ENCODE measurements around the gene NEK7. TPM values are rescaled to one million over a fixed set of nuclear protein-coding genes. Genes with fewer than 3 reads are reported as not detected.

NEK7 gene
- total and polyA plus RNA-seq, 2 donors (not counting 1 experiment from before 2014, with no cell fraction given): 8.1 to 75.4 TPM

DNA sequence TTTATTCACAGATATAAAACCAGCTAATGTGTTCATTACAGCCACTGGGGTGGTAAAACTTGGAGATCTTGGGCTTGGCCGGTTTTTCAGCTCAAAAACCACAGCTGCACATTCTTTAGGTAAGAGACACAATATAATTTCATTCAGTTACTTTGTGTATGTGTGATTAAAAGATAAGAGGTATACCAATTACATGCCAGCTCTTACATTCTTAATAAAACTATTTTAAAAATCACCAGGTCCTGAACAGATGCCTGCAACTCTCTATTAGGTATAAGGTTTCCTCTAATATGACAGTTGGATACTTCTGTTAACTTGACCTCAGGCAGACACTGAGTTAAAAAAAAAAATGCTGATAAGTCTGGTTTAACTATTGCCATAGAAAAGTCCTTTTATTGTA is 122.1 kb downstream of the NEK7 start:
- intact Hi-C loops (cut with micrococcal nuclease): no loop called here
- Histone ChIP-seq H3K79me2 (ENCODE audit: control insufficient read depth, insufficient read depth, low read length) (peaks cover 2% of the 10 kb centered on the region), H4K20me1 (ENCODE audit: control insufficient read depth, insufficient read depth, low read length, poor library complexity, severe bottlenecking) (peaks cover 5% of the 10 kb centered on the region), H3K4me1 (ENCODE audit: control insufficient read depth in 2 of 2, insufficient read depth in 2 of 2, low read length in 2 of 2) (no peaks in the 10 kb centered on the region), H3K36me3 (replicated peaks in 1 of 2; ENCODE audit: control extremely low read depth in 1 of 2, control insufficient read depth in 1 of 2, extremely low read depth in 1 of 2, insufficient read depth in 2 of 2, low read length in 1 of 2) (peaks cover 4 to 6% of the 10 kb centered on the region in 2 experiments), H2AFZ (ENCODE audit: insufficient read depth, low read depth, low read length, poor library complexity, severe bottlenecking) (no peak overlapping the region), H3K9ac (ENCODE audit: low read length) (no peak overlapping the region), H3K9me3 (ENCODE audit: control extremely low read depth in 1 of 3, control insufficient read depth in 2 of 3, insufficient read depth in 1 of 3, low read length in 2 of 3) (no peaks in the 10 kb centered on the region), H3K4me2 (replicated peaks; ENCODE audit: low read depth, low read length, poor library complexity, severe bottlenecking) (no peak overlapping the region), H3K27me3 (replicated peaks in 1 of 4; ENCODE audit: control extremely low read depth in 1 of 4, control insufficient read depth in 3 of 4, insufficient read depth in 4 of 4, low read length in 3 of 4) (no peaks in the 10 kb centered on the region), H3K4me3 (ENCODE audit: control extremely low read depth in 1 of 5, extremely low read depth in 1 of 5, insufficient read depth in 1 of 5, low read depth in 2 of 5, low read length in 4 of 5) (no peak overlapping the region), H3K27ac (ENCODE audit: low read length in 2 of 2) (no peak overlapping the region)
- POLR2A ChIA-PET: no interaction called here
- H3K27ac Mint-ChIP-seq: no peak overlapping the region
- no peak for DNase-seq
- H3K9me3 Mint-ChIP-seq (ENCODE audit: insufficient read depth): no peaks in the 10 kb centered on the region
- no peaks in the 10 kb centered on the region for H3K27me3 Mint-ChIP-seq
- CTCF ChIA-PET: no interaction called here
- H3K4me1 Mint-ChIP-seq: no peaks in the 10 kb centered on the region
- no peak overlapping the region for H3K4me3 Mint-ChIP-seq
- ATAC-seq (ENCODE audit: low read depth): no peak
- WGBS (ENCODE audit: insufficient coverage): no CpG with 5 or more reads among the region's 1 CpG
- TF ChIP-seq, protein P1, sequence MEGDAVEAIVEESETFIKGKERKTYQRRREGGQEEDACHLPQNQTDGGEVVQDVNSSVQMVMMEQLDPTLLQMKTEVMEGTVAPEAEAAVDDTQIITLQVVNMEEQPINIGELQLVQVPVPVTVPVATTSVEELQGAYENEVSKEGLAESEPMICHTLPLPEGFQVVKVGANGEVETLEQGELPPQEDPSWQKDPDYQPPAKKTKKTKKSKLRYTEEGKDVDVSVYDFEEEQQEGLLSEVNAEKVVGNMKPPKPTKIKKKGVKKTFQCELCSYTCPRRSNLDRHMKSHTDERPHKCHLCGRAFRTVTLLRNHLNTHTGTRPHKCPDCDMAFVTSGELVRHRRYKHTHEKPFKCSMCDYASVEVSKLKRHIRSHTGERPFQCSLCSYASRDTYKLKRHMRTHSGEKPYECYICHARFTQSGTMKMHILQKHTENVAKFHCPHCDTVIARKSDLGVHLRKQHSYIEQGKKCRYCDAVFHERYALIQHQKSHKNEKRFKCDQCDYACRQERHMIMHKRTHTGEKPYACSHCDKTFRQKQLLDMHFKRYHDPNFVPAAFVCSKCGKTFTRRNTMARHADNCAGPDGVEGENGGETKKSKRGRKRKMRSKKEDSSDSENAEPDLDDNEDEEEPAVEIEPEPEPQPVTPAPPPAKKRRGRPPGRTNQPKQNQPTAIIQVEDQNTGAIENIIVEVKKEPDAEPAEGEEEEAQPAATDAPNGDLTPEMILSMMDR (IDR thresholded peaks at IDR 0.05): no peak
- TF ChIP-seq EZH2 (IDR thresholded peaks at IDR 0.05; ENCODE audit: borderline replicate concordance, insufficient read depth, low read depth, low read length, poor library complexity, severe bottlenecking): no peak

DNA sequence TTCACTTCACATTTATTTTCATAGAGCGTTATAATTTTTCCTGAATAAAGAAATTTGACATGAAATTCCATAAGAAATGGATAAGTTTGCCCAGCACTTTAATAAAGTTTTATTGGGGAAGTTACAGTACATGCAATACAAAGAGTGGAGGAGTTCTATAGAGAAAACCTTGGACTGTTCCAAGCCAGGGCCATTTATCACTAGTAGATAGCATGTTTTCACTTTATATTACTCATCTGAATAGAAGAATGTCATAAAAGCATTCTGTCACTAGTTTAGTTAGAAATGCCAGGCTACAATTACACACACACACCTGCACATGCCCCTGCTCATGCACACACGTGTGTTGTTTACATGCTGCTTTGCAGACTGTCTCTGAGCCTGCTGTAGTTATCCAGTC is 123.3 kb downstream of the NEK7 start:
- ChIA-PET POLR2A (no interaction called here), CTCF (no interaction called here)
- ATAC-seq (ENCODE audit: low read depth): no peak
- WGBS (ENCODE audit: insufficient coverage): 100% methylated on average over 1 of the region's 2 CpGs
- no peak for DNase-seq
- H3K9me3 ChIP-seq (ENCODE audit: control extremely low read depth in 1 of 3, control insufficient read depth in 2 of 3, insufficient read depth in 1 of 3, low read length in 2 of 3): no peaks in the 10 kb centered on the region
- TF ChIP-seq, protein P1 (IDR thresholded peaks at IDR 0.05): no peak
- no peak for TF ChIP-seq EZH2 (IDR thresholded peaks at IDR 0.05; ENCODE audit: borderline replicate concordance, insufficient read depth, low read depth, low read length, poor library complexity, severe bottlenecking)
- H3K9ac ChIP-seq (ENCODE audit: low read length): no peak overlapping the region
- H4K20me1 ChIP-seq (ENCODE audit: control insufficient read depth, insufficient read depth, low read length, poor library complexity, severe bottlenecking): peaks cover 5% of the 10 kb centered on the region
- Mint-ChIP-seq H3K4me1 (no peaks in the 10 kb centered on the region), H3K4me3 (no peak overlapping the region), H3K27ac (no peak overlapping the region), H3K27me3 (no peaks in the 10 kb centered on the region), H3K9me3 (ENCODE audit: insufficient read depth) (no peaks in the 10 kb centered on the region)
- H3K27me3 ChIP-seq (replicated peaks in 1 of 4; ENCODE audit: control extremely low read depth in 1 of 4, control insufficient read depth in 3 of 4, insufficient read depth in 4 of 4, low read length in 3 of 4): no peaks in the 10 kb centered on the region
- H3K36me3 ChIP-seq (replicated peaks in 1 of 2; ENCODE audit: control extremely low read depth in 1 of 2, control insufficient read depth in 1 of 2, extremely low read depth in 1 of 2, insufficient read depth in 2 of 2, low read length in 1 of 2): peaks cover 5 to 6% of the 10 kb centered on the region in 2 experiments
- H3K4me2 ChIP-seq (replicated peaks; ENCODE audit: low read depth, low read length, poor library complexity, severe bottlenecking): no peak overlapping the region
- H3K4me1 ChIP-seq (ENCODE audit: control insufficient read depth in 2 of 2, insufficient read depth in 2 of 2, low read length in 2 of 2): no peaks in the 10 kb centered on the region
- H3K4me3 ChIP-seq (ENCODE audit: control extremely low read depth in 1 of 5, extremely low read depth in 1 of 5, insufficient read depth in 1 of 5, low read depth in 2 of 5, low read length in 4 of 5): no peak overlapping the region
- intact Hi-C loops (cut with micrococcal nuclease): no loop called here
- H2AFZ ChIP-seq (ENCODE audit: insufficient read depth, low read depth, low read length, poor library complexity, severe bottlenecking): no peak overlapping the region
- H3K27ac ChIP-seq (ENCODE audit: low read length in 2 of 2): no peak overlapping the region
- H3K79me2 ChIP-seq (ENCODE audit: control insufficient read depth, insufficient read depth, low read length): peaks cover 2% of the 10 kb centered on the region

All from B cell (primary cell).